ENCODE measurements around the gene PFDN6. TPM values are rescaled to one million over a fixed set of nuclear protein-coding genes. Genes with fewer than 3 reads are reported as not detected.
A peak's percentile ranks its signal among the peaks of the same experiment; 100 is the strongest.
"Not testable (repeated sequence)": the region's sequence is repeated elsewhere in the genome, so short reads cannot be mapped to it uniquely, and the experiment has no call there.

The PFDN6 gene
- total RNA-seq, 1 donor from 2014 or later, result 44.4 TPM

DNA sequence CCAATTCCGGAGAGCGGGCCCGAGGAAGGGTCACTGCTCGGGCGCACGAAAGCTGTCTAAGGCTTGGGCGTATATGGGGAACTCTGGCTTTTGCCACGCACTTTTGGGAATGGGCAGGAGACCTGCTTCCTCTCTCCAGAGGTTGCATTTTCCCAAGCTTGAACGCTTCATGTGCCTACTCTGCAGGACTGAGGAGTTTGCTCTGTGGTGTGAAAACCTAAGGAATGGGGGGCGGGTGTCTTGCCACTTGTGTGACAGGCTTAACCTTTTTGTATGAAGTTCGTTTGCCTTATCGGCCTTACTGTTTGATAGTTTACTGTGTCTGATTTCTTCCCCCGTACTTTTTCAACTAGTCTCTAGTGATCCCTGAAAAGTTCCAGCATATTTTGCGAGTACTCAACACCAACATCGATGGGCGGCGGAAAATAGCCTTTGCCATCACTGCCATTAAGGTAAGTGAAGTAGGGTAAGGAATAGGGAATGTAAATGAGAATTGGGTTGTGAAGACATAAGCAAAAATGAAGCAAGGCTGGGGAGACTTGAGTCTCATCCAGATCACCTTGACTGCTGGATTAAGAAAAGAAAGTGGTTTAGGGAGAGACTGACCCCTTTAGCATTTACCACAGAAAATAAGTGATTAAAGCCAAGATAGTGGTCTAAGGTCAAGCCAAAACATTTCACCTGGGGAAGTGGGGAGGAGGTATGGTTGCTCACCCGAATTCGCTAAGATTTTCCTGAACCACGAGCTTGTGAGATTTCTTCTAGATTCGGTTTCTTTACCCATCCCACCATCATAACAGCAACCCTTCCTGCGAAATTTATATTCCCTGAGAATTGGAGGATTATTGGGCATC, 16.9 kb upstream of the PFDN6 start:
- DNase-seq (no peak), ATAC-seq (ENCODE audit: poor library complexity) (peak; percentile 10)
- intact Hi-C loops (cut with DNase I), result no loop called here

DNA sequence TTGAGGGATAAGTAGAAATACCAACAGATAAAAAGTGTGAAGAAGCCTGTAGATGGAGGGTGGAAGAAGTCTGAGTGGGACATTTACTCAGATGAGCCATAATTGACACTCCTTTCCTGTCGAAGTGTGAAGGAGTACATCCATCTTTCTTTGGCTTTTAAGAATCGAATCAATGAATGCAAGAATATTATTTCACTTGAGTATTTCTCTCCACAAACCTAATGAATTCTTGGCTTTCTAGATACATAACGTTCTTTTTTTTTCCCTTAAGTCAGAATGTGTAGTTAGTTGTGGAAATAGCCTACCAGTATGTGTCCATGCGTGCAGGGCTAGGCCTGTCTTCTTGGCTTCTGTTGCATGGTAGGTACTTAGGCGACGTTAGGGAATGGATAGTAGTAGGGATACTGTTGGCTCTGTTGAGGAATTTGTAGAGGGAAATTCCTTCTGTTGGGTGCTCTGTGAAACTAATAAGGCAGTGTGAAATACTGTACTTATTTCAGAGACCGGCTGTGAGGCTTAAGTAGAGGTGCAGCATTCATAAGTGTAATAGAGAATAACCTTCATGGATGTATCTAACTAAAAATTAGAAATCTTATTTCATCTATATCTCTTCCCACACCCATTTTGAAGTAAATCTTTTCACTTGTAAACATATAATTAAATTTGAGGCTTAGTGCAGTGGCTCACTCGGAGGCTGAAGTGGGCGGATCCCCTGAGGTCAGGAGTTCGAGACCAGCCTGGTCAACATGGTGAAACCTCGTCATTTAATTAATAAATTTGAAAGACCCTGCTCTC, 16.1 kb upstream of the PFDN6 start:
- intact Hi-C loops (cut with DNase I), result no loop called here
- DNase-seq, result no peak

GRCh38 chr6:33273924-33274902, 15.2 kb upstream of the PFDN6 start:
- ATAC-seq (ENCODE audit: poor library complexity), result no peak
- no peak for DNase-seq
- intact Hi-C loops (cut with DNase I), result no loop called here

More for the DNA sequence above, 16.1 kb upstream of the PFDN6 start:
- no peak for ATAC-seq (ENCODE audit: poor library complexity)

- DNase-seq; intact Hi-C loops (cut with DNase I); ATAC-seq (ENCODE audit: poor library complexity): not testable (repeated sequence)
Measured at GRCh38 chr6:33275795-33276580, 13.4 kb upstream of the PFDN6 start.

- ATAC-seq (ENCODE audit: poor library complexity) (no peak), DNase-seq (no peak)
- intact Hi-C loops (cut with DNase I), result no loop called here
Measured at GRCh38 chr6:33276581-33276863, 12.9 kb upstream of the PFDN6 start.

DNA sequence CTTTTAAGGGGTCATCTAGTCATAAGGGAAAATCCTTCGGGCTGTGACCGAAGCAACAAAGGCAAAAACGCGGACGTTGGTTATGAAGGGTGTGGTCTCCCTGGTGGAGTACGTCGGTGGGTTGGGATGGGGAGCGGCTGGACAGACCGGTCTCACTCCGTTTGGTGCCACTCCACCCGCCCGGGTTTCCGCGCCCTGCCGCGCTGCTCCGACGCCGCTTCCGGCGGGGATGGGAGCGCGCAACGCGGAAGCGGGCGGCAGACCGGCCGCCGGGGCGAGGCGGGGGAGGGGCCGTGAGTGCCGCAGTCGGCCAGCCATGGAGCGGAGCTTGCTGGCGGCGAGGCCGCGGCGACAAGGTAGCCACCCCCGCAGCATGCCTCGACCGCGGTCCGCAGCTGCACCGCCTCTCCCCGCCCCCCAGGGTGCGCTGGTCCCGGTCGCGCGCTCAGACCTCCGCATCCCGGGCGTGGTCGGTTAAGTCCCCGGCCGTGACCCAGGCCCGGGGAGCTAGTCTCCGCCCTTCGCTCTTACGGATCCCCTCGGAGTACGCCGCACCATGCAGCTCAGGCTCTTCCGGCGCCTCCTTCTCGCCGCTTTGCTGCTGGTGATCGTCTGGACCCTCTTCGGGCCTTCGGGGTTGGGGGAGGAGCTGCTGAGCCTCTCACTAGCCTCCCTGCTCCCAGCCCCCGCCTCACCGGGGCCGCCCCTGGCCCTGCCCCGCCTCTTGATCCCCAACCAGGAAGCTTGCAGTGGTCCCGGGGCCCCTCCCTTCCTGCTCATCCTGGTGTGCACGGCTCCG, 12.3 kb upstream of the PFDN6 start, which contains the start of gene B3GALT4:
TSS of gene B3GALT4 (plus strand) at position 260 of the 799 bp plus-strand sequence. CDS start at position 557, 297 bp downstream.
- ATAC-seq (ENCODE audit: poor library complexity) (peak; percentile 78), DNase-seq (peak; percentile 88)
- intact Hi-C loops (cut with DNase I), result no loop called here

GRCh38 chr6:33277663-33278391, 11.6 kb upstream of the PFDN6 start:
- intact Hi-C loops (cut with DNase I), result no loop called here
- ATAC-seq (ENCODE audit: poor library complexity) (peak; percentile 2), DNase-seq (no peak)

- intact Hi-C loops (cut with DNase I), result no loop called here
- no peak for DNase-seq
- ATAC-seq (ENCODE audit: poor library complexity), result no peak
Measured at GRCh38 chr6:33278392-33278741, 11.0 kb upstream of the PFDN6 start.

DNA sequence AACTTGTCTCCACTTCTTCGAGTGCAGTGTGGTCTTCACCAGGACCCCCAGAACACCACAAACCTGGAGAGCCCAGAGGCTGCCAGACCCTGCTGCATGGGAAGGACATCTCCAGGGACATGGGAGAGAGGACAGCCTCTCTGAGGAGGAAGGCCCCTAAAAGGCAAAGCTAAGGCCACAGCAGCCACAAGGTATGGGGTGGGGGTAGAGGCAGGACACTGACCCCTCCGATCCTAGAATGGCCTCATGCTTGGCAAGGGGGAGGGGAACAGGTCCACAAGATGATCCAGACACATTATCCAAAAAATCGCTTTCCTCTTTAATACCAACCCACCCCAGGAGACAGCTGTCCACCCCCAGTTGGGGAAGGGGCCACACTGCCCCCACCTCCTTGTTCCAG, 10.6 kb upstream of the PFDN6 start:
- DNase-seq (no peak), ATAC-seq (ENCODE audit: poor library complexity) (no peak)
- intact Hi-C loops (cut with DNase I), result no loop called here

GRCh38 chr6:33279257-33279695, 10.1 kb upstream of the PFDN6 start:
- ATAC-seq (ENCODE audit: poor library complexity) (no peak), DNase-seq (no peak)
- intact Hi-C loops (cut with DNase I), result no loop called here

GRCh38 chr6:33279971-33280511, 9.4 kb upstream of the PFDN6 start:
- intact Hi-C loops (cut with DNase I), result no loop called here
- no peak for DNase-seq
- ATAC-seq (ENCODE audit: poor library complexity), result no peak

DNA sequence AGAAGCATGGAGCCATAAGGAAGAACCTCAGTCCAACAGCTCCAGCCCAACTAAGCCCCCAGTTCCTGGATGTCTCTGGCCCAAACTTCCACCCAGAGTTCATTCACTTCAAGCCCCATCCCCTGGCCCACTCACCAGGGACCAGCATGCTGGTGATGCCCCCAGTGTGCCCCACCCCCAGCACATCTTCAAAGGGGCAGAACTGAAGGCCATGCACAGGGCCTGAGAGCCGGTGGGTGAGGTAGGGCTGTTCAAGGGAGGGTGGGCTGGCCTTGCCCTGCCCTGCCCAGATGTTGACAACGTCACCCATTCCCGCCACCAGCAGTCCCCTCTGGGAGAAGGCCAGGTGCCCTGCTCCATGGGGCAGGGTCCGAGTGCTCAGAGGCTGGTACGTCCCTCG, 8.9 kb upstream of the PFDN6 start:
- intact Hi-C loops (cut with DNase I), result no loop called here
- no peak for DNase-seq
- ATAC-seq (ENCODE audit: poor library complexity), result no peak

DNA sequence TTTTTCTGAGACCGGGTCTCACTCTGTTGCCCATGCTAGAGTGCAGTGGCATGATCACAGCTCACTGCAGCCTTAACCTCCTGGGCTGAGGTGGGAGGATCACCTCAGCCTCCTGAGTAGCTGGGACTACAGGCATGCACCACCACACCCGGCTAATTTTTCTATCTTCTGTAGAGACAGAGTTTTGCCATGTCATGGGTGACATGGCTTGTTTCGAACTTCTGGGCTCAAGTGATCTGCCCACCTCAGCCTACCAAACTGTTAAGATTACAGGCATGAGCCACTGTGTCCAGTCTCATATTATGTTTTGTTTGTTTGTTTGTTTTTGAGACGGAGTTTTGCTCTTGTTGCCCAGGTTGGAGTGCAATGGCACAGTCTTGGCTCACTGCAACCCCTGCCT, 4.2 kb upstream of the PFDN6 start:
- ATAC-seq (ENCODE audit: poor library complexity); intact Hi-C loops (cut with DNase I): not testable (repeated sequence)

GRCh38 chr6:33286946-33287914, 2.2 kb upstream of the PFDN6 start:
- intact Hi-C loops (cut with DNase I), result no loop called here
- DNase-seq, result no peak
- no peak for ATAC-seq (ENCODE audit: poor library complexity)

More for the DNA sequence above, 4.2 kb upstream of the PFDN6 start:
- not testable (repeated sequence) for DNase-seq

GRCh38 chr6:33288141-33288920, 1.1 kb upstream of the PFDN6 start:
- DNase-seq (no peak), ATAC-seq (ENCODE audit: poor library complexity) (no peak)
- intact Hi-C loops (cut with DNase I), result no loop called here
